GM12878 (cell line): ENCODE results near the gene CLASP1. TPM values are rescaled to one million over a fixed set of nuclear protein-coding genes. Genes with fewer than 3 reads are reported as not detected.

Experiments used
- ATAC-seq: fragments of 200-7000 bp; cut with Tn5 transposase; 3 replicates; pipeline ENCODE4 v1.9.1; 2020; ENCODE audit warnings: mild to moderate bottlenecking, moderate library complexity
- BruUV-seq: library from RNA; stranded (reverse); fragments of 400-500 nt; replicated peaks from 2 replicates; lab custom pipeline; 2021; lab: Mats Ljungman, UMichigan
- CTCF ChIA-PET: fragments of 300-600 bp; sonication (Branson Sonifier 250); formaldehyde crosslinking; extraction: SDS; loops from one replicate; lab custom pipeline; 2021; ENCODE audit warnings: inconsistent platforms; lab: Yijun Ruan, JAX
- POLR2A ChIA-PET: fragments of 350-600 bp; formaldehyde crosslinking; extraction: SDS; loops from one replicate; lab custom pipeline; 2021; ENCODE audit warnings: inconsistent platforms; lab: Charles Lee
- RAD21 ChIA-PET: fragments of 300-600 bp; sonication (Branson Sonifier 250); formaldehyde crosslinking; loops from one replicate; lab custom pipeline; 2023; ENCODE audit warnings: antibody characterized with exemption; ENCODE audit not compliant: unreplicated experiment; lab: Charles Lee
- SMC1A ChIA-PET: fragments of 300-600 bp; sonication (Branson Sonifier 250); formaldehyde crosslinking; loops from one replicate; lab custom pipeline; 2023; ENCODE audit not compliant: unreplicated experiment, uncharacterized antibody; lab: Charles Lee
- DNase-seq: peaks from one replicate; pipeline ENCODE4 v3.0.0-alpha.2; 2011; ENCODE audit warnings: low read depth, low spot score
- FAIRE-seq: peaks from 3 replicates; lab custom pipeline; 2011; peaks lifted over from hg19 to GRCh38; lab: Jason Lieb, UNC
- H2AFZ ChIP-seq: 2 replicates; pipeline ENCODE4 v1.6.0; 2011; ENCODE audit warnings: low read depth, low read length, control low read depth; ENCODE audit not compliant: control insufficient read depth
- H3K27ac ChIP-seq: 2 replicates; pipeline ENCODE4 v1.5.1; 2011; ENCODE audit warnings: control low read depth; ENCODE audit not compliant: control insufficient read depth, insufficient read depth
- H3K27me3 ChIP-seq, 2 experiments: replicated peaks in 1 of 2; 2 replicates each; pipeline versions ENCODE4 v1.6.0 to v1.6.1; 2011; ENCODE audit warnings: low read length in 1 of 2; ENCODE audit not compliant: control insufficient read depth in 2 of 2, insufficient read depth in 2 of 2
- H3K36me3 ChIP-seq, 2 experiments: 2 replicates each; pipeline ENCODE4 v1.5.1; 2011; ENCODE audit warnings: low read length in 1 of 2; ENCODE audit not compliant: control insufficient read depth in 2 of 2, insufficient read depth in 2 of 2
- H3K4me1 ChIP-seq: 2 replicates; pipeline ENCODE4 v1.6.1; 2011; ENCODE audit warnings: mild to moderate bottlenecking, low read length, moderate library complexity, mixed read lengths; ENCODE audit not compliant: control insufficient read depth, insufficient read depth
- H3K4me2 ChIP-seq: 2 replicates; pipeline ENCODE4 v1.6.0; 2011; ENCODE audit warnings: control low read depth; ENCODE audit not compliant: control insufficient read depth, insufficient read depth
- H3K4me3 ChIP-seq: fragments of 200-600 bp; sonication (generic); 2 replicates; pipeline ENCODE4 v1.5.1; 2016
- H3K79me2 ChIP-seq: 2 replicates; pipeline ENCODE4 v1.6.0; 2011; ENCODE audit warnings: low read length; ENCODE audit not compliant: control insufficient read depth, insufficient read depth
- H3K9ac ChIP-seq: 2 replicates; pipeline ENCODE4 v1.8.0; 2011; ENCODE audit warnings: low read length, control low read depth, mixed read lengths; ENCODE audit not compliant: control insufficient read depth, insufficient read depth
- H3K9me3 ChIP-seq: replicated peaks from 3 replicates; pipeline ENCODE4 v1.5.1; 2011; ENCODE audit warnings: mild to moderate bottlenecking, low read length; ENCODE audit not compliant: control insufficient read depth, insufficient read depth
- H4K20me1 ChIP-seq: 2 replicates; pipeline ENCODE4 v1.6.0; 2011; ENCODE audit not compliant: control insufficient read depth, insufficient read depth
- BACH1 ChIP-seq: fragments of 450-650 bp; IDR thresholded peaks from 2 replicates; pipeline ENCODE4 v1.6.1; 2017; ENCODE audit warnings: mild to moderate bottlenecking, borderline replicate concordance
- CREB1 ChIP-seq: IDR thresholded peaks from 2 replicates; pipeline ENCODE4 v1.6.1; 2012; ENCODE audit warnings: low read depth, mild to moderate bottlenecking, inconsistent platforms
- HCFC1 ChIP-seq: fragments of 150-350 bp; IDR thresholded peaks from 2 replicates; pipeline ENCODE4 v1.6.1; 2014; ENCODE audit warnings: low read length
- JUNB ChIP-seq: IDR thresholded peaks from 2 replicates; pipeline ENCODE4 v1.6.1; 2016; ENCODE audit warnings: antibody characterized with exemption, mild to moderate bottlenecking
- PAX8 ChIP-seq: fragments of 450-650 bp; IDR thresholded peaks from 2 replicates; pipeline ENCODE4 v1.6.1; 2017; ENCODE audit warnings: mild to moderate bottlenecking, moderate library complexity
- POLR2AphosphoS2 ChIP-seq: IDR thresholded peaks from 2 replicates; pipeline ENCODE4 v1.6.1; 2011; ENCODE audit warnings: low read depth, mild to moderate bottlenecking, low read length, improper control_type of control experiment, moderate library complexity
- RAD51 ChIP-seq: fragments of 450-650 bp; IDR thresholded peaks from 2 replicates; pipeline ENCODE4 v1.6.1; 2016; ENCODE audit warnings: moderate library complexity, mild to moderate bottlenecking, inconsistent platforms
- RELA ChIP-seq: fragments of 450-650 bp; IDR thresholded peaks from 2 replicates; pipeline ENCODE4 v1.8.0; 2014; ENCODE audit warnings: borderline replicate concordance; ENCODE audit not compliant: partially characterized antibody
- RUNX3 ChIP-seq: IDR thresholded peaks from 2 replicates; pipeline ENCODE4 v1.6.1; 2012; ENCODE audit warnings: low read length, inconsistent platforms
- SIN3A ChIP-seq: IDR thresholded peaks from 2 replicates; pipeline ENCODE4 v1.6.1; 2012; ENCODE audit warnings: low read depth, low read length, improper control_type of control experiment
- STAT1 ChIP-seq: fragments of 450-650 bp; conservative IDR thresholded peaks from 2 replicates; pipeline ENCODE4 v1.6.1; 2014; ENCODE audit warnings: antibody characterized with exemption, mild to moderate bottlenecking
- ZNF622 ChIP-seq: fragments of 450-650 bp; IDR thresholded peaks from 2 replicates; pipeline ENCODE4 v1.6.1; 2017; ENCODE audit warnings: mild to moderate bottlenecking, inconsistent platforms
- WGBS: methylation state at CpG from one replicate; pipeline ENCODE4 v1.1.6; 2016; ENCODE audit warnings: low lambda C conversion rate; ENCODE audit not compliant: insufficient replicate concordance, insufficient coverage; ENCODE audit errors: missing lambda C conversion rate; 5-methylcytosine and 5-hydroxymethylcytosine counted together
- in situ Hi-C: fragments of 300-500 bp; cut with MboI; formaldehyde crosslinking; loops from 9 replicates; pipeline ENCODE4 v1.14.3; 2018; ENCODE audit warnings: mixed read lengths
- intact Hi-C: fragments of 100-400 bp; cut with micrococcal nuclease; formaldehyde crosslinking; loops from one replicate; pipeline ENCODE4 v1.14.2; 2022; ENCODE audit not compliant: unreplicated experiment
- polyA plus RNA-seq, 11 experiments: library from polyadenylated mRNA; depleted of rRNA in 4 of 11; unstranded in 6 of 11; stranded (reverse) in 5 of 11; fragments of >200 nt; fragmentation: Nextera tagmentation in 4 of 11; fragmentation: Illumina TruSeq in 1 of 11; extraction: Ambion mirVana in 4 of 11; extraction: Trizol in 1 of 11; gene quantifications; 1 replicate in 1 of 11; 2 replicates in 10 of 11; pipeline versions ENCODE4 v1.2.1 to v1.2.3, GENCODE V29; 2011 to 2016; ENCODE audit warnings: inconsistent platforms in 2 of 11, missing spikeins in 2 of 11, low read depth in 1 of 11
- total RNA-seq, 4 experiments: library from RNA; depleted of rRNA in 3 of 4; stranded (reverse); fragments of >200 nt in 3 of 4; fragmentation: Illumina TruSeq in 1 of 4; extraction: Trizol in 1 of 4; gene quantifications; 2 replicates each; pipeline versions ENCODE4 v1.2.1 to v1.2.3, GENCODE V29; 2013 to 2021
- TF ChIP-seq, protein P1 (sequence below): fragments of 450-650 bp; formaldehyde crosslinking; IDR thresholded peaks from 2 replicates; pipeline ENCODE4 v1.4.0; 2022; ENCODE audit warnings: mild to moderate bottlenecking, moderate library complexity
- TF ChIP-seq, protein P2 (sequence below): IDR thresholded peaks from 2 replicates; pipeline ENCODE4 v1.6.1; 2012; ENCODE audit warnings: low read length, inconsistent platforms
- TF ChIP-seq, protein P3 (sequence below): IDR thresholded peaks from 2 replicates; pipeline ENCODE4 v1.6.1; 2011; ENCODE audit warnings: low read depth, mild to moderate bottlenecking, low read length, moderate library complexity, borderline replicate concordance; ENCODE audit errors: extremely low read depth

Gene CLASP1
- total and polyA plus RNA-seq, 10 of the 15 experiments (the other 5 are each of a cell fraction or from before 2014, with no cell fraction given) = 1.4 to 62.4 (median 32.9) TPM

DNA sequence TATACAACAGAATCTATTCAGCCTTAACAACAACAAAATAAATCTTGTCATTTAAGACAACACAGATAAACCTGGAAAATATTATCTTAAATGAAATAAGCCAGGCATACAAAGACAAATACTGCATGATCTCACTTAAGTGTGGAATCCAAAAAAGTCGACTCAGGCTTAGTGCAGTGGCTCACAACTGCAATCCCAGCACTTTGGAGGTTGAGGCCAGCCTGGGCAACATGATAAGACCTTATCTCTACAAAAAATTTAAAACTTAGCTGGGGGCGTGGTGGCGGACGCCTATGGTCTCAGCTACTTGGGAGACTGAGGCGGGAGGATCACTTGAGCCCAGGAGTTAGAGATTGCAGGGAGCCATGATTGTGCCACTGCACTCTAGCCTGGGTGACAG lies 193.8 kb downstream of the CLASP1 start:
- DNase-seq = no peak
- H3K79me2 ChIP-seq = no peaks in the 10 kb centered on the region
- TF ChIP-seq ZNF622 = no peak
- TF ChIP-seq HCFC1 = no peak
- TF ChIP-seq RELA = no peak
- no peak for TF ChIP-seq SIN3A
- TF ChIP-seq CREB1 = no peak
- TF ChIP-seq, protein P1, sequence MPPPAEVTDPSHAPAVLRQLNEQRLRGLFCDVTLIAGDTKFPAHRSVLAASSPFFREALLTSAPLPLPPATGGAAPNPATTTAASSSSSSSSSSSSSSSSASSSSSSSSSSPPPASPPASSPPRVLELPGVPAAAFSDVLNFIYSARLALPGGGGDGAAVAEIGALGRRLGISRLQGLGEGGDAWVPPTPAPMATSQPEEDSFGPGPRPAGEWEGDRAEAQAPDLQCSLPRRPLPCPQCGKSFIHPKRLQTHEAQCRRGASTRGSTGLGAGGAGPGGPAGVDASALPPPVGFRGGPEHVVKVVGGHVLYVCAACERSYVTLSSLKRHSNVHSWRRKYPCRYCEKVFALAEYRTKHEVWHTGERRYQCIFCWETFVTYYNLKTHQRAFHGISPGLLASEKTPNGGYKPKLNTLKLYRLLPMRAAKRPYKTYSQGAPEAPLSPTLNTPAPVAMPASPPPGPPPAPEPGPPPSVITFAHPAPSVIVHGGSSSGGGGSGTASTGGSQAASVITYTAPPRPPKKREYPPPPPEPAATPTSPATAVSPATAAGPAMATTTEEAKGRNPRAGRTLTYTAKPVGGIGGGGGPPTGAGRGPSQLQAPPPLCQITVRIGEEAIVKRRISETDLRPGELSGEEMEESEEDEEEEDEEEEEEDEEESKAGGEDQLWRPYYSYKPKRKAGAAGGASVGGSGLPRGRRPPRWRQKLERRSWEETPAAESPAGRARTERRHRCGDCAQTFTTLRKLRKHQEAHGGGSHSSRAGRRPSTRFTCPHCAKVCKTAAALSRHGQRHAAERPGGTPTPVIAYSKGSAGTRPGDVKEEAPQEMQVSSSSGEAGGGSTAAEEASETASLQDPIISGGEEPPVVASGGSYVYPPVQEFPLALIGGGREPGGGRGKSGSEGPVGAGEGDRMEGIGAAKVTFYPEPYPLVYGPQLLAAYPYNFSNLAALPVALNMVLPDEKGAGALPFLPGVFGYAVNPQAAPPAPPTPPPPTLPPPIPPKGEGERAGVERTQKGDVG (CRISPR knock-in tag) = no peak
- TF ChIP-seq BACH1 = no peak
- TF ChIP-seq JUNB = no peak
- TF ChIP-seq, protein P2, sequence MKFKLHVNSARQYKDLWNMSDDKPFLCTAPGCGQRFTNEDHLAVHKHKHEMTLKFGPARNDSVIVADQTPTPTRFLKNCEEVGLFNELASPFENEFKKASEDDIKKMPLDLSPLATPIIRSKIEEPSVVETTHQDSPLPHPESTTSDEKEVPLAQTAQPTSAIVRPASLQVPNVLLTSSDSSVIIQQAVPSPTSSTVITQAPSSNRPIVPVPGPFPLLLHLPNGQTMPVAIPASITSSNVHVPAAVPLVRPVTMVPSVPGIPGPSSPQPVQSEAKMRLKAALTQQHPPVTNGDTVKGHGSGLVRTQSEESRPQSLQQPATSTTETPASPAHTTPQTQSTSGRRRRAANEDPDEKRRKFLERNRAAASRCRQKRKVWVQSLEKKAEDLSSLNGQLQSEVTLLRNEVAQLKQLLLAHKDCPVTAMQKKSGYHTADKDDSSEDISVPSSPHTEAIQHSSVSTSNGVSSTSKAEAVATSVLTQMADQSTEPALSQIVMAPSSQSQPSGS = no peak
- TF ChIP-seq POLR2AphosphoS2 = no peak
- no peak for TF ChIP-seq STAT1
- no peak for TF ChIP-seq RUNX3
- TF ChIP-seq, protein P3, sequence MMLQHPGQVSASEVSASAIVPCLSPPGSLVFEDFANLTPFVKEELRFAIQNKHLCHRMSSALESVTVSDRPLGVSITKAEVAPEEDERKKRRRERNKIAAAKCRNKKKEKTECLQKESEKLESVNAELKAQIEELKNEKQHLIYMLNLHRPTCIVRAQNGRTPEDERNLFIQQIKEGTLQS = no peak
- TF ChIP-seq RAD51 = no peak
- TF ChIP-seq PAX8 = no peak
- CTCF ChIA-PET = interaction anchor here (0.6 to 1.1 kb wide), 2 partner anchors 12 to 1280 kb away, joined by 3 to 4 read pairs; no protein-coding TSS in a partner anchor
- no peaks in the 10 kb centered on the region for H4K20me1 ChIP-seq
- H3K4me1 ChIP-seq = no peaks in the 10 kb centered on the region
- peaks cover 4 to 18% of the 10 kb centered on the region in 2 experiments; a peak in 3 of 4 replicates for H3K36me3 ChIP-seq
- in situ Hi-C loops (no loop called here), intact Hi-C loops (no loop called here)
- whole genome bisulfite sequencing = 98% methylated on average over 5 of the region's 5 CpGs
- H3K4me2 ChIP-seq = no peak overlapping the region
- BruUV-seq = no TSS peak
- no peak overlapping the region for H3K27ac ChIP-seq
- no peaks in the 10 kb centered on the region for H3K27me3 ChIP-seq
- no peak overlapping the region for H3K9ac ChIP-seq
- POLR2A ChIA-PET = no interaction called here
- SMC1A ChIA-PET = interaction anchor here (1.2 kb wide), 2 partner anchors 25 to 44 kb away, joined by 3 read pairs; no protein-coding TSS in a partner anchor
- no peak overlapping the region for H2AFZ ChIP-seq
- no peaks in the 10 kb centered on the region for H3K9me3 ChIP-seq
- RAD21 ChIA-PET = no interaction called here
- H3K4me3 ChIP-seq = no peak overlapping the region
- no peak for FAIRE-seq
- no peak for ATAC-seq
